HCT116 (cell line): ENCODE data around the gene UBASH3B. TPM values are rescaled to one million over a fixed set of nuclear protein-coding genes. Genes with fewer than 3 reads are reported as not detected.

Experiments
- ATAC-seq: fragments of 200-7000 bp; cut with Tn5 transposase; 2 replicates; pipeline ENCODE4 v1.9.1; 2020; ENCODE audit warnings: mild to moderate bottlenecking, moderate library complexity
- BruUV-seq: library from RNA; stranded (reverse); fragments of 400-500 nt; replicated peaks from 2 replicates; lab custom pipeline; 2021; lab: Mats Ljungman, UMichigan
- CTCF ChIA-PET: fragments of 300-600 bp; sonication (Branson Sonifier 250); formaldehyde crosslinking; loops from one replicate; lab custom pipeline; 2021; ENCODE audit warnings: antibody characterized with exemption; lab: Charles Lee
- POLR2A ChIA-PET: fragments of 300-600, 350-600 bp; sonication (Branson Sonifier 250); formaldehyde crosslinking; loops from one replicate; lab custom pipeline; 2021; ENCODE audit warnings: antibody characterized with exemption; lab: Charles Lee
- RAD21 ChIA-PET, 2 experiments: fragments of 300-600 bp; sonication (Branson Sonifier 250); formaldehyde crosslinking; loops; one replicate each; lab custom pipeline; 2023; ENCODE audit warnings: low total read pairs in 2 of 2; ENCODE audit not compliant: uncharacterized antibody in 2 of 2, unreplicated experiment in 2 of 2, low non-redundant PET in 1 of 2; lab: Charles Lee
- DNase-seq: peaks from one replicate; pipeline ENCODE4 v3.0.0-alpha.2; 2010; ENCODE audit warnings: low read depth, low spot score
- H2AFZ ChIP-seq: fragments of 200-600 bp; shearing (Covaris generic), sonication (generic); 2 replicates; pipeline ENCODE4 v1.6.1; 2017; ENCODE audit warnings: low read depth, mixed run types, mixed read lengths, antibody characterized with exemption, low read length; ENCODE audit not compliant: poor library complexity, severe bottlenecking
- H3K27ac ChIP-seq: 2 replicates; pipeline ENCODE4 v1.5.1; 2012; ENCODE audit warnings: low read depth, low read length
- H3K27me3 ChIP-seq: fragments of 200-600 bp; sonication (generic); 2 replicates; pipeline ENCODE4 v1.6.1; 2016; ENCODE audit warnings: mixed run types, low read length, mixed read lengths; ENCODE audit not compliant: insufficient read depth
- H3K36me3 ChIP-seq, 2 experiments: fragments of 200-500 bp in 1 of 2; fragments of 200-600 bp in 1 of 2; sonication (Bioruptor generic) in 1 of 2; sonication (generic) in 1 of 2; 2 replicates each; pipeline versions ENCODE4 v1.5.1 to v1.6.1; 2014 to 2016; ENCODE audit warnings: low read length in 2 of 2, inconsistent platforms in 1 of 2, mixed read lengths in 1 of 2, mixed run types in 1 of 2; ENCODE audit not compliant: insufficient read depth in 2 of 2, control insufficient read depth in 1 of 2
- H3K4me1 ChIP-seq, 2 experiments: fragments of 200-600 bp in 1 of 2; sonication (generic) in 1 of 2; 2 replicates each; pipeline versions ENCODE4 v1.5.1 to v1.6.1; 2012 to 2017; ENCODE audit warnings: low read length in 2 of 2, inconsistent platforms in 1 of 2, mild to moderate bottlenecking in 1 of 2, mixed read lengths in 1 of 2, mixed run types in 1 of 2, moderate library complexity in 1 of 2; ENCODE audit not compliant: insufficient read depth in 2 of 2, control insufficient read depth in 1 of 2
- H3K4me2 ChIP-seq: fragments of 200-600 bp; sonication (generic); 2 replicates; pipeline ENCODE4 v1.6.1; 2017; ENCODE audit warnings: mixed run types, low read length, mixed read lengths
- H3K4me3 ChIP-seq, 2 experiments: fragments of 200-600 bp in 1 of 2; sonication (generic) in 1 of 2; replicated peaks in 1 of 2; 2 replicates each; pipeline ENCODE4 v1.5.1; 2011 to 2016; ENCODE audit warnings: low read length in 2 of 2, control low read depth in 1 of 2, low read depth in 1 of 2, mild to moderate bottlenecking in 1 of 2, mixed read lengths in 1 of 2, mixed run types in 1 of 2
- H3K79me2 ChIP-seq: fragments of 200-600 bp; sonication (generic); 2 replicates; pipeline ENCODE4 v1.6.1; 2017; ENCODE audit warnings: mild to moderate bottlenecking, mixed run types, low read length, moderate library complexity, mixed read lengths; ENCODE audit not compliant: insufficient read depth
- H3K9ac ChIP-seq: fragments of 200-600 bp; sonication (generic); 2 replicates; pipeline ENCODE4 v1.6.1; 2016; ENCODE audit warnings: low read length, mixed read lengths
- H3K9me2 ChIP-seq: fragments of 200-600 bp; sonication (generic), shearing (Covaris generic); 2 replicates; pipeline ENCODE4 v1.6.1; 2017; ENCODE audit warnings: mixed run types, mild to moderate bottlenecking, moderate library complexity; ENCODE audit not compliant: insufficient read depth
- H3K9me3 ChIP-seq, 2 experiments: fragments of 200-500 bp in 1 of 2; fragments of 200-600 bp in 1 of 2; sonication (Bioruptor generic) in 1 of 2; sonication (generic) in 1 of 2; 2 replicates each; pipeline ENCODE4 v1.6.1; 2014 to 2017; ENCODE audit warnings: low read length in 2 of 2, mixed read lengths in 2 of 2, inconsistent platforms in 1 of 2, low read depth in 1 of 2, mild to moderate bottlenecking in 1 of 2, mixed run types in 1 of 2, moderate library complexity in 1 of 2; ENCODE audit not compliant: control insufficient read depth in 1 of 2, insufficient read depth in 1 of 2
- H4K20me1 ChIP-seq: fragments of 200-600 bp; sonication (generic), shearing (Covaris generic); 2 replicates; pipeline ENCODE4 v1.6.1; 2017; ENCODE audit warnings: mixed run types, mild to moderate bottlenecking, moderate library complexity; ENCODE audit not compliant: insufficient read depth
- CEBPB ChIP-seq: IDR thresholded peaks from 2 replicates; pipeline ENCODE4 v1.6.1; 2012; ENCODE audit warnings: low read depth
- EGR1 ChIP-seq: IDR thresholded peaks from 2 replicates; pipeline ENCODE4 v1.6.1; 2012; ENCODE audit warnings: low read depth
- ELF1 ChIP-seq: IDR thresholded peaks from 2 replicates; pipeline ENCODE4 v1.6.1; 2012; ENCODE audit warnings: low read depth, borderline replicate concordance
- EZH2 ChIP-seq: fragments of 200-600 bp; sonication (generic); IDR thresholded peaks from 2 replicates; pipeline ENCODE4 v1.6.1; 2017; ENCODE audit warnings: antibody characterized with exemption, mixed run types
- EZH2phosphoT487 ChIP-seq: fragments of 200-600 bp; IDR thresholded peaks from 2 replicates; pipeline ENCODE4 v1.6.1; 2018; ENCODE audit warnings: antibody characterized with exemption, borderline replicate concordance
- FOSL1 ChIP-seq: IDR thresholded peaks from 2 replicates; pipeline ENCODE4 v1.6.1; 2012; ENCODE audit warnings: low read depth
- MAX ChIP-seq: IDR thresholded peaks from 2 replicates; pipeline ENCODE4 v1.6.1; 2012
- POLR2A ChIP-seq: IDR thresholded peaks from 2 replicates; pipeline ENCODE4 v1.7.0; 2011; ENCODE audit warnings: borderline replicate concordance; ENCODE audit not compliant: insufficient read depth, insufficient read length; ENCODE audit errors: extremely low read depth
- POLR2AphosphoS5 ChIP-seq: IDR thresholded peaks from 2 replicates; pipeline ENCODE4 v1.6.1; 2011; ENCODE audit warnings: mild to moderate bottlenecking, low read depth, low read length, moderate library complexity
- RAD21 ChIP-seq: IDR thresholded peaks from 2 replicates; pipeline ENCODE4 v1.6.1; 2012; ENCODE audit warnings: low read depth, mild to moderate bottlenecking
- REST ChIP-seq: IDR thresholded peaks from 2 replicates; pipeline ENCODE4 v1.6.1; 2012; ENCODE audit warnings: low read depth
- SIN3A ChIP-seq: IDR thresholded peaks from 2 replicates; pipeline ENCODE4 v1.6.1; 2012; ENCODE audit warnings: low read depth
- SP1 ChIP-seq: IDR thresholded peaks from 2 replicates; pipeline ENCODE4 v1.6.1; 2012; ENCODE audit warnings: low read depth
- TCF7L2 ChIP-seq: IDR thresholded peaks from 2 replicates; pipeline ENCODE4 v1.7.0; 2011; ENCODE audit warnings: borderline replicate concordance, inconsistent platforms; ENCODE audit not compliant: insufficient read depth, insufficient read length; ENCODE audit errors: extremely low read depth
- YY1 ChIP-seq: IDR thresholded peaks from 2 replicates; pipeline ENCODE4 v1.6.1; 2011; ENCODE audit warnings: low read length, low read depth, moderate library complexity, mild to moderate bottlenecking; ENCODE audit not compliant: insufficient replicate concordance; ENCODE audit errors: extremely low read depth
- intact Hi-C: fragments of 100-400 bp; cut with micrococcal nuclease; formaldehyde crosslinking; loops from 2 replicates; pipeline ENCODE4 v1.10.0; 2022
- total RNA-seq: library from RNA; stranded (reverse); gene quantifications from one replicate; pipeline ENCODE4 v1.2.1, GENCODE V29; 2021; ENCODE audit not compliant: unreplicated experiment
- TF ChIP-seq, protein P1 (sequence below): IDR thresholded peaks from 2 replicates; pipeline ENCODE4 v1.6.1; 2011; ENCODE audit warnings: mild to moderate bottlenecking, low read length, moderate library complexity; ENCODE audit not compliant: insufficient replicate concordance; ENCODE audit errors: extremely low read depth

The UBASH3B gene
- total RNA-seq, 1 experiment from 2014 or later: 40.3 TPM

- TF ChIP-seq TCF7L2: no peak
- TF ChIP-seq POLR2A: no peak
- no peak for TF ChIP-seq SP1
- TF ChIP-seq, all 23 proteins: peak for 0
Observed at GRCh38 chr11:122714004-122714403, 58.5 kb downstream of the UBASH3B start (continued).

DNA sequence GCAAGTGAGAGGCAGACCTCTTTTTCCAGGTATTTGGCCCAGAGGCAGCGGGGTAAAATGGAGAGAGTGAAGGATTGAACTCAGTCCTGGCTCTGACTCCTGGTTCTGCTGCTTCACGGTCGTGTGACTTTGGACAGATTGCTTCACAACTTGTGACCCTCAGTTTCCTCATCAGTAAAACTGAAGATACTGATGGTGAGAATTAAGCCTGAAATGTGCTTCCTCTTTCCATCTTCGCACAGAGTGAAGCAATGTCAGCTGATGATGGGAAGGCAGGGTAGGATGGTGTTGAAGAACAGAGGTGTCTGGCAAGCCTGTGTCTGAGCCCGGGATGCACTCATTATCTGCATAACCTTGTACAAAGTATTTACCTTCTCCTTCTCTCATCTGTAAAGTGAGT, 59.0 kb downstream of the UBASH3B start:
- Histone ChIP-seq H3K4me2 (no peak overlapping the region), H3K27me3 (no peaks in the 10 kb centered on the region), H2AFZ (no peak overlapping the region), H3K9me2 (no peaks in the 10 kb centered on the region), H4K20me1 (no peaks in the 10 kb centered on the region), H3K27ac (no peak overlapping the region), H3K36me3 (no peaks in the 10 kb centered on the region), H3K4me3 (no peak overlapping the region), H3K4me1 (peaks cover 1 to 6% of the 10 kb centered on the region in 2 experiments), H3K79me2 (peaks cover 6% of the 10 kb centered on the region; the same call in 1 of the 2 replicates), H3K9ac (no peak overlapping the region), H3K9me3 (no peaks in the 10 kb centered on the region)
- TF ChIP-seq FOSL1 (no peak), SIN3A (no peak), SP1 (no peak), RAD21 (no peak), EZH2phosphoT487 (no peak), ELF1 (no peak), MAX (no peak), POLR2AphosphoS5 (no peak), TCF7L2 (no peak), YY1 (no peak), CEBPB (no peak), REST (no peak), EGR1 (no peak), EZH2 (no peak)
- TF ChIP-seq, protein P1, sequence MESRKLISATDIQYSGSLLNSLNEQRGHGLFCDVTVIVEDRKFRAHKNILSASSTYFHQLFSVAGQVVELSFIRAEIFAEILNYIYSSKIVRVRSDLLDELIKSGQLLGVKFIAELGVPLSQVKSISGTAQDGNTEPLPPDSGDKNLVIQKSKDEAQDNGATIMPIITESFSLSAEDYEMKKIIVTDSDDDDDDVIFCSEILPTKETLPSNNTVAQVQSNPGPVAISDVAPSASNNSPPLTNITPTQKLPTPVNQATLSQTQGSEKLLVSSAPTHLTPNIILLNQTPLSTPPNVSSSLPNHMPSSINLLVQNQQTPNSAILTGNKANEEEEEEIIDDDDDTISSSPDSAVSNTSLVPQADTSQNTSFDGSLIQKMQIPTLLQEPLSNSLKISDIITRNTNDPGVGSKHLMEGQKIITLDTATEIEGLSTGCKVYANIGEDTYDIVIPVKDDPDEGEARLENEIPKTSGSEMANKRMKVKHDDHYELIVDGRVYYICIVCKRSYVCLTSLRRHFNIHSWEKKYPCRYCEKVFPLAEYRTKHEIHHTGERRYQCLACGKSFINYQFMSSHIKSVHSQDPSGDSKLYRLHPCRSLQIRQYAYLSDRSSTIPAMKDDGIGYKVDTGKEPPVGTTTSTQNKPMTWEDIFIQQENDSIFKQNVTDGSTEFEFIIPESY: no peak
- ChIA-PET RAD21 (no interaction called here), POLR2A (no interaction called here), CTCF (no interaction called here)
- no peak for ATAC-seq
- no peak for DNase-seq
- no TSS peak for BruUV-seq
- intact Hi-C loops: no loop called here
